ENCODE results near the gene PRKG1.

GRCh38 chr10:51707821-51708424 is 633.6 kb downstream of the PRKG1 start:
- TF ChIP-seq REST (IDR thresholded peaks at IDR 0.05; ENCODE audit: insufficient read depth in 1 of 2, low read depth in 2 of 2, low read length in 2 of 2), result no peak
- TF ChIP-seq POLR2AphosphoS5 (IDR thresholded peaks at IDR 0.05; ENCODE audit: low read depth, low read length), result no peak
- no peak for TF ChIP-seq TAF1 (IDR thresholded peaks at IDR 0.05; ENCODE audit: borderline replicate concordance, insufficient read depth, low read length)
